CD4-positive, alpha-beta T cell (primary cell): ENCODE measurements around the gene SPOCD1. TPM values are rescaled to one million over a fixed set of nuclear protein-coding genes. Genes with fewer than 3 reads are reported as not detected.

Experiments
- ATAC-seq: fragments of 200-7000 bp; cut with Tn5 transposase; one replicate; pipeline ENCODE4 v1.10.0; 2022; ENCODE audit warnings: mild to moderate bottlenecking; ENCODE audit not compliant: poor library complexity
- CTCF ChIA-PET: fragments of 350-600 bp; sonication (Branson Sonifier 250); formaldehyde crosslinking; loops from one replicate; lab custom pipeline; 2021; ENCODE audit warnings: antibody characterized with exemption, inconsistent platforms; lab: Charles Lee
- POLR2A ChIA-PET: fragments of 350-600 bp; sonication (Branson Sonifier 250); formaldehyde crosslinking; loops from one replicate; lab custom pipeline; 2021; ENCODE audit warnings: antibody characterized with exemption, inconsistent platforms; lab: Charles Lee
- DNase-seq, 14 experiments: peaks; one replicate each; pipeline ENCODE4 v3.0.0-alpha.2; 2013 to 2020; ENCODE audit warnings: mixed read lengths in 2 of 14
- H3K27ac ChIP-seq, 2 donors: one replicate each; pipeline versions ENCODE4 v1.5.1 to v1.7.0; 2013; ENCODE audit warnings: low read length in 2 of 2, low read depth in 1 of 2, mild to moderate bottlenecking in 1 of 2
- H3K27me3 ChIP-seq, 2 experiments: 1 replicate in 1 of 2; 2 replicates in 1 of 2; pipeline versions ENCODE4 v1.6.1 to v1.7.0; 2013; ENCODE audit warnings: low read length in 2 of 2, control low read depth in 1 of 2, mild to moderate bottlenecking in 1 of 2, moderate library complexity in 1 of 2; ENCODE audit not compliant: insufficient read depth in 2 of 2, control insufficient read depth in 1 of 2
- H3K36me3 ChIP-seq: one replicate; pipeline ENCODE4 v1.6.1; 2013; ENCODE audit warnings: low read length, control low read depth; ENCODE audit not compliant: insufficient read depth
- H3K4me1 ChIP-seq: one replicate; pipeline ENCODE4 v1.6.1; 2013; ENCODE audit warnings: low read length, control low read depth; ENCODE audit not compliant: insufficient read depth
- H3K4me3 ChIP-seq: one replicate; pipeline ENCODE4 v1.5.1; 2013; ENCODE audit warnings: mild to moderate bottlenecking, low read length, moderate library complexity
- H3K9me3 ChIP-seq, 2 experiments: 1 replicate in 1 of 2; 2 replicates in 1 of 2; pipeline versions ENCODE4 v1.6.1 to v1.7.0; 2013; ENCODE audit warnings: low read length in 2 of 2, mild to moderate bottlenecking in 2 of 2, control low read depth in 1 of 2, moderate library complexity in 1 of 2; ENCODE audit not compliant: control insufficient read depth in 1 of 2, insufficient read depth in 1 of 2
- H3K27ac Mint-ChIP-seq: one replicate; pipeline ENCODE4 v1.8.0; 2020; ENCODE audit warnings: mixed read lengths
- H3K27me3 Mint-ChIP-seq: one replicate; pipeline ENCODE4 v1.8.0; 2021; ENCODE audit warnings: mixed read lengths
- H3K36me3 Mint-ChIP-seq: one replicate; pipeline ENCODE4 v1.8.0; 2021; ENCODE audit warnings: low read depth, mixed read lengths
- H3K4me1 Mint-ChIP-seq: one replicate; pipeline ENCODE4 v1.8.0; 2021; ENCODE audit warnings: low read depth, mixed read lengths
- H3K4me3 Mint-ChIP-seq: one replicate; pipeline ENCODE4 v1.8.0; 2020; ENCODE audit warnings: mild to moderate bottlenecking, mixed read lengths
- H3K9me3 Mint-ChIP-seq: one replicate; pipeline ENCODE4 v1.8.0; 2020; ENCODE audit warnings: mixed read lengths
- intact Hi-C, 2 experiments: fragments of 100-400 bp; cut with DNase I in 1 of 2; cut with micrococcal nuclease in 1 of 2; formaldehyde crosslinking; loops; one replicate each; pipeline versions ENCODE4 v1.15.1 to v1.9.0; 2023 to 2025; cut with DNase I, micrococcal nuclease
- total RNA-seq, 174 experiments: library from RNA in 2 of 174; stranded (reverse) in 2 of 174; gene quantifications; one replicate each; pipeline ENCODE4 v1.2.3 and lab custom pipeline; 2021 to 2026
- TF ChIP-seq, protein P1 (sequence below): fragments of 200-600 bp; IDR thresholded peaks from one replicate; pipeline ENCODE4 v1.8.0; 2022; ENCODE audit warnings: antibody characterized with exemption, mild to moderate bottlenecking

Gene SPOCD1
- total RNA-seq, 2 experiments from 2014 or later, result 0.11 to 0.27 TPM

DNA sequence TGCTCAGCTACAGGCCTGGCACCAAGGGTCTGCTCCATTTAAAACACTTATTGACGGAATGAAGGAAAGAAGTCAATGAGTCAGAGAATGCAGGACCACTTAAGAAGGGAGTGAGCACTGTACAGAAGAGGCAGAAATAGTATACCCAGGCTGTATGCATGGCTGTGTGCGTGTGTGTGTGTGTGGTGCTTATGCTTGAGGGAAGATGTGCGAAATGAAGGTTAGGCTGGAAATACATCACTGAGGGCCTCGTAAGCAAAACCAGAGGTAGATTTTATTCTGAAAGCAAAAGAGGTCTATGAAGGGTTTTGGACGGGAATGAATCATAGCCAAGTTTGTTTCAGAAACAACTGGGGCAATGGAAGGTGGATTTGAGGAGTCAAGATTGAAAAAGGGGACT lies 42.0 kb downstream of the SPOCD1 start:
- H3K27me3 Mint-ChIP-seq, result peaks cover 41% of the 10 kb centered on the region

DNA sequence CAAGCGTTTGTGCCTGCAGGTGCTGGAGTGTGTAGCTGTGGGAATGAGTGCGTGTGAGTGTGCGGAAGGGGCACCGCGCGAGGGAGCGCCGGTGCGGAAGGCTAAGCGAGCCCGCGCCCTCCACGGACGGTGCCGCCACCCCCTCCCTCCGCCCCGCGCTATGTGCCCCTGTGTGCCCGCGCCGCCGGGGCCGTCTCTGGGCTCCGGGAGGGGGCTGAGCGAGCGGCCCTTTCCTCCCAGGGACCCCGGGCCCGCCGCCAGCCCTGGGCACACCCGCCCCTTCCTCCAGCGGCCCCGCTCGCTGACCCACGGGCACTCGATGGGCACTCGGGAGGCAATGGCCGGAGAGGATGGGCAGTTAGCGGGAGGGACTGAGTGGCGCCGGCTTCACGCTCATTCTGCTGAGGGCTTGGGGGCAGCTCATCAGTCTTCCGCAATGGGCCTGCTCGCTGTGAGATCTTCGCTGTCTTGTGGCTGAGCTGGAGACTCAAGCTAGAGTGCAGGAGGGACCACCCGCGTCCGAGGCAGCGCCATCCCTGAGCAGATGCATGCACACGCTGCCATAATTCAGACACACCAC lies 43.1 kb downstream of the SPOCD1 start:
- peaks cover 37% of the 10 kb centered on the region for H3K4me1 ChIP-seq
- no peaks in the 10 kb centered on the region for H3K9me3 ChIP-seq
- POLR2A ChIA-PET, result no interaction called here
- Mint-ChIP-seq H3K4me1 (peaks cover 45% of the 10 kb centered on the region), H3K36me3 (no peaks in the 10 kb centered on the region), H3K4me3 (peak overlapping the region; percentile 90), H3K9me3 (no peaks in the 10 kb centered on the region), H3K27me3 (peaks cover 41% of the 10 kb centered on the region), H3K27ac (no peak overlapping the region)
- H3K36me3 ChIP-seq, result no peaks in the 10 kb centered on the region
- no peak overlapping the region for H3K27ac ChIP-seq
- TF ChIP-seq, protein P1, sequence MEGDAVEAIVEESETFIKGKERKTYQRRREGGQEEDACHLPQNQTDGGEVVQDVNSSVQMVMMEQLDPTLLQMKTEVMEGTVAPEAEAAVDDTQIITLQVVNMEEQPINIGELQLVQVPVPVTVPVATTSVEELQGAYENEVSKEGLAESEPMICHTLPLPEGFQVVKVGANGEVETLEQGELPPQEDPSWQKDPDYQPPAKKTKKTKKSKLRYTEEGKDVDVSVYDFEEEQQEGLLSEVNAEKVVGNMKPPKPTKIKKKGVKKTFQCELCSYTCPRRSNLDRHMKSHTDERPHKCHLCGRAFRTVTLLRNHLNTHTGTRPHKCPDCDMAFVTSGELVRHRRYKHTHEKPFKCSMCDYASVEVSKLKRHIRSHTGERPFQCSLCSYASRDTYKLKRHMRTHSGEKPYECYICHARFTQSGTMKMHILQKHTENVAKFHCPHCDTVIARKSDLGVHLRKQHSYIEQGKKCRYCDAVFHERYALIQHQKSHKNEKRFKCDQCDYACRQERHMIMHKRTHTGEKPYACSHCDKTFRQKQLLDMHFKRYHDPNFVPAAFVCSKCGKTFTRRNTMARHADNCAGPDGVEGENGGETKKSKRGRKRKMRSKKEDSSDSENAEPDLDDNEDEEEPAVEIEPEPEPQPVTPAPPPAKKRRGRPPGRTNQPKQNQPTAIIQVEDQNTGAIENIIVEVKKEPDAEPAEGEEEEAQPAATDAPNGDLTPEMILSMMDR, result no peak
- H3K27me3 ChIP-seq, result peaks cover 22 to 35% of the 10 kb centered on the region in 2 experiments
- peak overlapping the region; percentile 66 for H3K4me3 ChIP-seq
- ATAC-seq (no peak), DNase-seq (no peak)
- CTCF ChIA-PET, result interaction anchor here (1.4 kb wide), 1 partner anchor 10 kb away, joined by 4 read pairs; no protein-coding TSS in a partner anchor
- intact Hi-C loops, result no loop called here

More for the DNA sequence above, 42.0 kb downstream of the SPOCD1 start:
- DNase-seq (no peak), ATAC-seq (no peak)
- H3K36me3 Mint-ChIP-seq, result no peaks in the 10 kb centered on the region
- intact Hi-C loops, result no loop called here
- peaks cover 42% of the 10 kb centered on the region for H3K4me1 Mint-ChIP-seq
- H3K9me3 ChIP-seq, result no peaks in the 10 kb centered on the region
- no peak overlapping the region for H3K27ac Mint-ChIP-seq
- H3K9me3 Mint-ChIP-seq, result no peaks in the 10 kb centered on the region
- TF ChIP-seq, protein P1, result no peak
- H3K4me3 Mint-ChIP-seq, result peak overlapping the region; percentile 11
- H3K4me1 ChIP-seq, result peaks cover 37% of the 10 kb centered on the region
- H3K36me3 ChIP-seq, result no peaks in the 10 kb centered on the region
- peaks cover 22 to 35% of the 10 kb centered on the region in 2 experiments for H3K27me3 ChIP-seq
- H3K4me3 ChIP-seq, result no peak overlapping the region
- POLR2A ChIA-PET, result interaction anchor here (0.6 kb wide), 1 partner anchor 136 kb away, joined by 3 read pairs; no protein-coding TSS in a partner anchor
- no peak overlapping the region for H3K27ac ChIP-seq
- CTCF ChIA-PET, result interaction anchor here (0.7 to 1.4 kb wide), 2 partner anchors 11 to 15 kb away, joined by 3 to 4 read pairs; no protein-coding TSS in a partner anchor

DNA sequence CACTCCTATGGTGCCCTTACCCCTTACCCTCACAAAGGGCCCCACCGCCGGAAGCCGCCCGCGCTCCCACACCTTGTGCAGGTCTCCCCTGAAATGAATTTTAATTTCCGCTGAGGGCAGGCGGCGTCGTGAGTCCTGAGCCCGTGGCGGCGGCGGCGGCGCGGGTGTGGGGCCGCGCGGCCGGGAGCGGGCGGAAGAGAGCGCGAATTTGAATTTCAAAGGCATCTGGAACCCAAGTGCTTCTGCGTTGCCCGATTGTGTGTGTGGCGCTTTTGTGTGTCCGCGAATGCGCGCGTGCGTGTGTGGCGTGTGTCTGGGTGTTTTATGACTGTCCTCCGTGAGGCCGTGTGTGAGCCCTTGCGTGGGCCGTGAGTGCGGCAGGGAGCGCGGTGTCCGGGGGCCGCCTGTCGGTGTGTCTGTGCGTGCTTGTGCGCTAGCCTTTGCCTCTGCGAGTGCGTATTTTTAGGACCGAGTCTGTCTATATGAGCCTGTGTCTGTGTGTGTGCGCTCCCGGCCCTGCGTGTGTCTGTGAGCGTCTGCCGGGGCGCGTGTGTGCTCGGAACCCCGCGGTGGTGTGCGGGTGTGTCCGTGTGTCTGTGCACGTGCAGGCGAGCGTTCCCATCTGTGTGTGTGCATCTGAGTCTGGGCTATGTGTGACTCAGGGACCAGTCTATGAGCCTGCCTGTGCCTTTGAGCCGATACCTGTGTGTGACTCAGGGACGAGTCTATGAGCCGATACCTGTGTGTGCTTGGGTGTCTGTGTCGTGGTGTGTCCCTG lies 43.7 kb downstream of the SPOCD1 start:
- H3K27me3 ChIP-seq, result peaks cover 22 to 32% of the 10 kb centered on the region in 2 experiments
- no peaks in the 10 kb centered on the region for H3K36me3 ChIP-seq
- ChIA-PET CTCF (interaction anchor here (0.7 to 1.0 kb wide), 2 partner anchors 17 to 128 kb away, joined by 3 read pairs; partner anchors contain the start of gene PEF1), POLR2A (no interaction called here)
- H3K9me3 ChIP-seq, result no peaks in the 10 kb centered on the region
- intact Hi-C loops, result no loop called here
- Mint-ChIP-seq H3K27me3 (peaks cover 35% of the 10 kb centered on the region), H3K4me1 (peaks cover 45% of the 10 kb centered on the region), H3K9me3 (no peaks in the 10 kb centered on the region), H3K4me3 (peak overlapping the region; percentile 90), H3K27ac (peak overlapping the region; percentile 55), H3K36me3 (no peaks in the 10 kb centered on the region)
- TF ChIP-seq, protein P1, result no peak
- H3K4me3 ChIP-seq, result peak overlapping the region; percentile 66
- DNase-seq (peak in 12 of 14 experiments; percentile 29 to 75 (median 45)), ATAC-seq (peak; percentile 72)
- H3K27ac ChIP-seq, result no peak overlapping the region
- H3K4me1 ChIP-seq, result peaks cover 37% of the 10 kb centered on the region
